SK-N-MC (cell line): ENCODE results near the gene SLC10A7.

Source experiments
- EZH2 ChIP-seq: fragments of 200-600 bp; sonication (generic); IDR thresholded peaks from one replicate; pipeline ENCODE4 v1.6.1; 2017; ENCODE audit warnings: antibody characterized with exemption
- FOXP2 ChIP-seq: optimal IDR thresholded peaks from 2 replicates; pipeline ENCODE3; 2011; ENCODE audit warnings: mild to moderate bottlenecking, moderate library complexity; ENCODE audit not compliant: insufficient read depth; ENCODE audit errors: extremely low read length, control extremely low read depth
- POLR2AphosphoS5 ChIP-seq: IDR thresholded peaks from 2 replicates; pipeline ENCODE4 v1.6.1; 2012; ENCODE audit warnings: mild to moderate bottlenecking, low read depth, low read length, borderline replicate concordance

DNA sequence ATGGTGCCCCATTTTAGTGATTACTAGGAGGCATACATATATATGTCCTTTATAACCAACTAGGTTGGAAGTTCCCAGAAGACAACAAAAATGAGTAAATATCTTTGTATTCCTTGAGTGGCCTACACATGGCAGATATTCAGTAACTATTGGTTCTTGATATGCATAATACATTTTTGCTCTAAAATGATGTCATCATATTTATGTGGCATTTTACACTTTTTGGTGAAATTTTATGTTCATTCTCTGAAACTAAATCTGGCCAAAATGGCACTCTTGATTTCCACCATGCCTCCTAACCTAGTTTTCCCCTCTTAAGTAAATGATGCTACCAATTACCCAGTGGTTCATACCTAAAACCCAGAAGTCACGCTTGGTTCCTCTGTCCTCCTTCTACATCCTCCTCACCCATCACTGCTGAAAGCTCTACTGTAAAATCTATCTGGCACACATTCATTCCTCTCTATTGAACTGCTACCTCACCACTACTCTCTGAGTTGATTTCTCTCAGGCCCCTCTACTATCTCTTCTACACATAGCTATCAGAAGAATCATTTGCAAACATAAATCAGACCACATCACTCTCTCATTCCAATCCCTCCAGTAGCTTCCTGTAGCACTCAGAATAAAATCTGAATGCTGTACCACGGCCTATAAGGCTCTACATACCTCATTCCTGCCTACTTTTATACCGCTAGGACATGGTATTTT lies 13.4 kb downstream of the SLC10A7 start:
- TF ChIP-seq POLR2AphosphoS5 = no peak
- no peak for TF ChIP-seq EZH2
- no peak for TF ChIP-seq FOXP2
